Lower leg skin (tissue), 4 donors: ENCODE measurements around the gene CPT1A. TPM values are rescaled to one million over a fixed set of nuclear protein-coding genes. Genes with fewer than 3 reads are reported as not detected.

Experiments used
- DNase-seq, 2 donors: peaks; one replicate each; pipeline ENCODE4 v3.0.0-alpha.2; 2019; ENCODE audit warnings: low spot score in 2 of 2
- H3K4me3 ChIP-seq: fragments of 200-600 bp; sonication (generic); 2 replicates; pipeline ENCODE4 v1.5.1; 2017; ENCODE audit warnings: mild to moderate bottlenecking, low read depth; ENCODE audit not compliant: poor library complexity, severe bottlenecking
- CTCF ChIP-seq, 3 donors: fragments of 450-650 bp; IDR thresholded peaks; one replicate each; pipeline ENCODE4 v1.5.1; 2016; ENCODE audit warnings: antibody characterized with exemption in 3 of 3, mild to moderate bottlenecking in 3 of 3, moderate library complexity in 2 of 3
- POLR2A ChIP-seq, 2 donors: fragments of 450-650 bp; IDR thresholded peaks; one replicate each; pipeline ENCODE4 v1.6.1; 2016 to 2017; ENCODE audit warnings: antibody characterized with exemption in 2 of 2, mild to moderate bottlenecking in 1 of 2, moderate library complexity in 1 of 2
- WGBS, 2 donors: methylation state at CpG; one replicate each; pipeline ENCODE4 v1.1.5; 2018; 5-methylcytosine and 5-hydroxymethylcytosine counted together
- intact Hi-C: fragments of 100-400 bp; cut with DNase I; formaldehyde crosslinking; loops from one replicate; pipeline ENCODE4 v1.15.0; 2023; ENCODE audit warnings: low total_unique reads
- total RNA-seq, 4 donors: library from RNA; depleted of rRNA; stranded (reverse); fragments of >200 nt; gene quantifications; one replicate each; pipeline ENCODE4 v1.1.0, GENCODE V29; 2016

The CPT1A gene
- total RNA-seq, 4 donors from 2014 or later: 23.4 to 95.8 (median 46.0) TPM

GRCh38 chr11:68826726-68827125 is 15.0 kb downstream of the CPT1A start:
- TF ChIP-seq POLR2A (IDR thresholded peaks at IDR 0.05) (no peak), CTCF (IDR thresholded peaks at IDR 0.05) (no peak)
- no peak for DNase-seq
- intact Hi-C loops: no loop called here
- 95 to 97% methylated on average over 9 of the region's 9 CpGs for WGBS, 2 donors
- no peak overlapping the region for H3K4me3 ChIP-seq

DNA sequence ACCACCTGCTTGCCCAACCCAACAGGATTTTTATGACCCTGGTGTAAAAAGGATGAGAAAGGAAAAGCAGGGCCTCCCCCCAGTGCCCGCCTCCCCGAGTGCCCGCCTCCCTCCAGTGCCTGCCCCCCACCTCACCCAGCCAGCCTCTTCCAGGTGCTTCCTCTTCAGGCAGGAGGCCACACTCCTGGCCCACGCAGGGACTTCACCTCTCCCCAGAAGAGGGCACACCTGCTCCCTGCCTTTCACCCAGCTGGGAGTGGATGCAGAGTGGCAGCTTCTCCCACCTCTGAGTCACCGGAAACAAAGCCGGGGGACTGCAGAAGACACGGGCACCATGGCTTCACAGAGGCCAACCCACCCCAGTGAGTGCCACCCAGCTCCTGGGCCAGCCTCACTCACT is 16.1 kb downstream of the CPT1A start:
- no peak for DNase-seq
- WGBS, 2 donors: 39 to 40% methylated on average over 5 to 6 of the region's 7 CpGs
- H3K4me3 ChIP-seq: no peak overlapping the region
- intact Hi-C loops: no loop called here
- TF ChIP-seq POLR2A (IDR thresholded peaks at IDR 0.05): no peak
- no peak for TF ChIP-seq CTCF (IDR thresholded peaks at IDR 0.05)

- intact Hi-C loops: no loop called here
- 85 to 96% methylated on average over 5 of the region's 5 CpGs for WGBS, 2 donors
- no peak overlapping the region for H3K4me3 ChIP-seq
- no peak for DNase-seq
- TF ChIP-seq CTCF (IDR thresholded peaks at IDR 0.05) (no peak), POLR2A (IDR thresholded peaks at IDR 0.05) (no peak)
These were observed 19.2 kb downstream of the CPT1A start for GRCh38 chr11:68822546-68822945.

- TF ChIP-seq CTCF (IDR thresholded peaks at IDR 0.05) (no peak), POLR2A (IDR thresholded peaks at IDR 0.05) (no peak)
These were observed 20.0 kb downstream of the CPT1A start for GRCh38 chr11:68821670-68822069.

GRCh38 chr11:68819362-68819761 is 22.4 kb downstream of the CPT1A start:
- TF ChIP-seq CTCF (IDR thresholded peaks at IDR 0.05) (no peak), POLR2A (IDR thresholded peaks at IDR 0.05) (no peak)
- intact Hi-C loops: no loop called here
- WGBS, 2 donors: 75 to 86% methylated on average over 10 of the region's 10 CpGs
- DNase-seq: no peak
- H3K4me3 ChIP-seq: no peak overlapping the region

More at GRCh38 chr11:68821670-68822069, 20.0 kb downstream of the CPT1A start:
- H3K4me3 ChIP-seq: no peak overlapping the region
- WGBS, 2 donors: 63 to 75% methylated on average over 4 of the region's 4 CpGs
- intact Hi-C loops: no loop called here
- DNase-seq: no peak

GRCh38 chr11:68818181-68818580 is 23.5 kb downstream of the CPT1A start:
- intact Hi-C loops: no loop called here
- 34 to 51% methylated on average over 6 to 7 of the region's 7 CpGs for whole genome bisulfite sequencing, 2 donors
- DNase-seq: no peak
- no peak overlapping the region for H3K4me3 ChIP-seq
- TF ChIP-seq POLR2A (IDR thresholded peaks at IDR 0.05) (no peak), CTCF (IDR thresholded peaks at IDR 0.05) (no peak)
